ENCODE measurements around the gene RGS14.
"Not testable (repeated sequence)": the region's sequence is repeated elsewhere in the genome, so short reads cannot be mapped to it uniquely, and the experiment has no call there.

Gene RGS14

GRCh38 chr5:177336112-177336511 is 21.6 kb upstream of the RGS14 start:
- Histone ChIP-seq H3K4me1 (ENCODE audit: control insufficient read depth, insufficient read depth, low read length) (peaks cover 2% of the 10 kb centered on the region; the same call in 1 of the 2 replicates), H3K4me3 (ENCODE audit: low read length) (no peak overlapping the region), H3K27me3 (ENCODE audit: control insufficient read depth, insufficient read depth, low read length) (no peaks in the 10 kb centered on the region), H3K36me3 (ENCODE audit: control insufficient read depth, insufficient read depth, low read length) (peaks cover 41% of the 10 kb centered on the region), H3K9me3 (ENCODE audit: control insufficient read depth, insufficient read depth, low read length) (no peaks in the 10 kb centered on the region), H3K27ac (ENCODE audit: low read length) (no peak overlapping the region)
- no peak for DNase-seq (ENCODE audit: low read depth, low spot score)
- no CpG with 5 or more reads among the region's 12 CpGs for WGBS (ENCODE audit: insufficient coverage, insufficient read length)

- peaks cover 41% of the 10 kb centered on the region for H3K36me3 ChIP-seq (ENCODE audit: control insufficient read depth, insufficient read depth, low read length)
- H3K9me3 ChIP-seq (ENCODE audit: control insufficient read depth, insufficient read depth, low read length), result no peaks in the 10 kb centered on the region
- WGBS (ENCODE audit: insufficient coverage, insufficient read length), result no CpG with 5 or more reads among the region's 36 CpGs
- H3K4me1 ChIP-seq (ENCODE audit: control insufficient read depth, insufficient read depth, low read length), result peaks cover 2% of the 10 kb centered on the region; the same call in 1 of the 2 replicates
- DNase-seq (ENCODE audit: low read depth, low spot score), result no peak
- no peak overlapping the region for H3K27ac ChIP-seq (ENCODE audit: low read length)
- no peak overlapping the region for H3K4me3 ChIP-seq (ENCODE audit: low read length)
- H3K27me3 ChIP-seq (ENCODE audit: control insufficient read depth, insufficient read depth, low read length), result no peaks in the 10 kb centered on the region
These were observed 20.9 kb upstream of the RGS14 start for GRCh38 chr5:177336603-177337494.

- WGBS (ENCODE audit: insufficient coverage, insufficient read length), result no CpG with 5 or more reads among the region's 22 CpGs
- no peaks in the 10 kb centered on the region for H3K27me3 ChIP-seq (ENCODE audit: control insufficient read depth, insufficient read depth, low read length)
- peaks cover 35% of the 10 kb centered on the region for H3K36me3 ChIP-seq (ENCODE audit: control insufficient read depth, insufficient read depth, low read length)
- no peak overlapping the region for H3K27ac ChIP-seq (ENCODE audit: low read length)
- H3K4me1 ChIP-seq (ENCODE audit: control insufficient read depth, insufficient read depth, low read length), result peaks cover 2% of the 10 kb centered on the region; the same call in 1 of the 2 replicates
- DNase-seq (ENCODE audit: low read depth, low spot score), result no peak
- H3K4me3 ChIP-seq (ENCODE audit: low read length), result no peak overlapping the region
- H3K9me3 ChIP-seq (ENCODE audit: control insufficient read depth, insufficient read depth, low read length), result no peaks in the 10 kb centered on the region
These were observed 19.2 kb upstream of the RGS14 start for GRCh38 chr5:177338251-177339106.

DNA sequence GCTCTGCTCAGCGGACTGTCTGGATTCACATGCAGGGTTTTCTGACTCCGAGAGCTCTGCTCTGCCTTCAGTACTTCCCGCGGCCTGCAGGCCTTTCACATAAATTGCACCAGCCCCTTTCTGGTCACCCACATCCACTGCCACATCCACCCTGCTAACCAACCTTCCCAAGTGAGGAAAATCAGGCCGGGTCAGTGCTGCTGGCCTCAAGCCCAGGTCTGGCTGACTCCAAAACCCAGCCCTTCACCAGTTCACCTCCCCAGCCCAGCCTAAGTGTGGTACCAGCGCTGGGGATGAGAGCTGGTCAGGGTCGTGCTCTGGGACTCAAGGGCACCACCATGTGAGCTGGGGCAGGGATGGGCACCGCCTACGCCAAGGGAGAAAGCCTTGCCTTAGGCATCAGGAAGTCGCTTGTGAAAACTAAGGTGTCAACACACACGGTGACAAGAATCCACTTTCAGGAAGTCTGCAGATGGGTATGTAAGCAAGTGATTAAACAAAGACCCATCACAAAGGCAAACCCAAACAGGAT is 18.6 kb upstream of the RGS14 start:
- DNase-seq (ENCODE audit: low read depth, low spot score), result no peak
- no CpG with 5 or more reads among the region's 11 CpGs for WGBS (ENCODE audit: insufficient coverage, insufficient read length)
- Histone ChIP-seq H3K4me3 (ENCODE audit: low read length) (no peak overlapping the region), H3K27me3 (ENCODE audit: control insufficient read depth, insufficient read depth, low read length) (no peaks in the 10 kb centered on the region), H3K9me3 (ENCODE audit: control insufficient read depth, insufficient read depth, low read length) (no peaks in the 10 kb centered on the region), H3K4me1 (ENCODE audit: control insufficient read depth, insufficient read depth, low read length) (peaks cover 2% of the 10 kb centered on the region; the same call in 1 of the 2 replicates), H3K27ac (ENCODE audit: low read length) (no peak overlapping the region), H3K36me3 (ENCODE audit: control insufficient read depth, insufficient read depth, low read length) (peaks cover 29% of the 10 kb centered on the region)

DNA sequence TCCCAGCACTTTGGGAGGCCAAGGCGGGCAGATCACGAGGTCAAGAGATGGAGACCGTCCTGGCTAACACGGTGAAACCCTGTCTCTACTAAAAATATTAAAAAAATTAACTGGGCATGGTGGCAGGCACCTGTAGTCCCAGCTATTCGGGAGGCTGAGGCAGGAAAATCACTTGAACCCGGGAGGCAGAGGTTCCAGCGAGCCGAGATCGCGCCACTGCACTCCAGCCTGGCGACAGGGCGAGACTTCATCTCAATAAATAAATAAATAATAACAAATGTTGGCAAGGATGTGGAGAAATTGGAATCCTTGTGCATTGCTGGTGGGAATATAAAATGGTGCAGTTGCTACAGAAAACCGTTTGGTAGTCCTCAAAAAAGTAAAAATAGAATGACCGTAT is 14.7 kb upstream of the RGS14 start:
- not testable (repeated sequence) for H3K4me1 ChIP-seq (ENCODE audit: control insufficient read depth, insufficient read depth, low read length); H3K36me3 ChIP-seq (ENCODE audit: control insufficient read depth, insufficient read depth, low read length)
- WGBS (ENCODE audit: insufficient coverage, insufficient read length), result no CpG with 5 or more reads among the region's 14 CpGs

DNA sequence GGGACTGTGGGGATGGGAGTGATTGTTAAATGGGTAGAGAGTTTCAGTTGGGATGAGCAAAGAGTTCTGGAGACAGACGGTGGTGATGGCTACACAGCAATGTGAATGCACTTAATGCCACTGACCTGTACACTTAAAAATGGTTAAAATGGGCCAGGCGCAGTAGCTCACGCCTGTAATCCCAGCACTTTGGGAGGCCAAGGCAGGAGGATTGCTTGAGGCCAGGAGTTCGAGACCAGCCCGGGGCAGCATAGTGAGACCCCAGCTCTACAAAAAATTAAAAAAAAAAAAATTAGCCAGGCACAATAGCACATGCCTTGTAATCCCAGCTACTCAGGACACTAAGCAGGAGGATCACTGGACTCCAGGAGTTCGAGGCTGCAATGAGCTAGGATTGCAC is 13.9 kb upstream of the RGS14 start:
- H3K27ac ChIP-seq (ENCODE audit: low read length), result no peak overlapping the region
- H3K9me3 ChIP-seq (ENCODE audit: control insufficient read depth, insufficient read depth, low read length), result no peaks in the 10 kb centered on the region
- DNase-seq (ENCODE audit: low read depth, low spot score), result no peak
- no peak overlapping the region for H3K4me3 ChIP-seq (ENCODE audit: low read length)
- H3K36me3 ChIP-seq (ENCODE audit: control insufficient read depth, insufficient read depth, low read length), result peaks cover under 1% of the 10 kb centered on the region; the same call in 1 of the 2 replicates
- H3K27me3 ChIP-seq (ENCODE audit: control insufficient read depth, insufficient read depth, low read length), result no peaks in the 10 kb centered on the region
- no CpG with 5 or more reads among the region's 6 CpGs for whole genome bisulfite sequencing (ENCODE audit: insufficient coverage, insufficient read length)
- no peaks in the 10 kb centered on the region for H3K4me1 ChIP-seq (ENCODE audit: control insufficient read depth, insufficient read depth, low read length)

More for the DNA sequence above, 14.7 kb upstream of the RGS14 start:
- not testable (repeated sequence) for H3K27me3 ChIP-seq (ENCODE audit: control insufficient read depth, insufficient read depth, low read length); H3K9me3 ChIP-seq (ENCODE audit: control insufficient read depth, insufficient read depth, low read length); H3K4me3 ChIP-seq (ENCODE audit: low read length); DNase-seq (ENCODE audit: low read depth, low spot score); H3K27ac ChIP-seq (ENCODE audit: low read length)

GRCh38 chr5:177344891-177345290 is 12.8 kb upstream of the RGS14 start:
- Histone ChIP-seq H3K9me3 (ENCODE audit: control insufficient read depth, insufficient read depth, low read length) (no peaks in the 10 kb centered on the region), H3K27ac (ENCODE audit: low read length) (no peak overlapping the region), H3K4me1 (ENCODE audit: control insufficient read depth, insufficient read depth, low read length) (peaks cover under 1% of the 10 kb centered on the region; the same call in 1 of the 2 replicates), H3K27me3 (ENCODE audit: control insufficient read depth, insufficient read depth, low read length) (no peaks in the 10 kb centered on the region), H3K36me3 (ENCODE audit: control insufficient read depth, insufficient read depth, low read length) (no peaks in the 10 kb centered on the region; the same call in 1 of the 2 replicates), H3K4me3 (ENCODE audit: low read length) (no peak overlapping the region)
- DNase-seq (ENCODE audit: low read depth, low spot score), result no peak
- no CpG with 5 or more reads among the region's 6 CpGs for WGBS (ENCODE audit: insufficient coverage, insufficient read length)

- Histone ChIP-seq H3K4me1 (ENCODE audit: control insufficient read depth, insufficient read depth, low read length) (peaks cover 2% of the 10 kb centered on the region; the same call in 1 of the 2 replicates), H3K27ac (ENCODE audit: low read length) (no peak overlapping the region), H3K36me3 (ENCODE audit: control insufficient read depth, insufficient read depth, low read length) (no peaks in the 10 kb centered on the region; the same call in none of the 2 replicates), H3K4me3 (ENCODE audit: low read length) (no peak overlapping the region), H3K27me3 (ENCODE audit: control insufficient read depth, insufficient read depth, low read length) (no peaks in the 10 kb centered on the region), H3K9me3 (ENCODE audit: control insufficient read depth, insufficient read depth, low read length) (no peaks in the 10 kb centered on the region)
- DNase-seq (ENCODE audit: low read depth, low spot score), result no peak
- WGBS (ENCODE audit: insufficient coverage, insufficient read length), result no CpG with 5 or more reads among the region's 4 CpGs
These were observed 10.9 kb upstream of the RGS14 start for GRCh38 chr5:177346820-177347219.

GRCh38 chr5:177347699-177348098 is 10.0 kb upstream of the RGS14 start:
- H3K36me3 ChIP-seq (ENCODE audit: control insufficient read depth, insufficient read depth, low read length), result no peaks in the 10 kb centered on the region; the same call in none of the 2 replicates
- no peak for DNase-seq (ENCODE audit: low read depth, low spot score)
- H3K4me3 ChIP-seq (ENCODE audit: low read length), result no peak overlapping the region
- no CpG with 5 or more reads among the region's 4 CpGs for WGBS (ENCODE audit: insufficient coverage, insufficient read length)
- H3K27me3 ChIP-seq (ENCODE audit: control insufficient read depth, insufficient read depth, low read length), result no peaks in the 10 kb centered on the region
- no peaks in the 10 kb centered on the region for H3K9me3 ChIP-seq (ENCODE audit: control insufficient read depth, insufficient read depth, low read length)
- no peak overlapping the region for H3K27ac ChIP-seq (ENCODE audit: low read length)
- H3K4me1 ChIP-seq (ENCODE audit: control insufficient read depth, insufficient read depth, low read length), result peaks cover 2% of the 10 kb centered on the region; the same call in 1 of the 2 replicates

- WGBS (ENCODE audit: insufficient coverage, insufficient read length), result no CpG with 5 or more reads among the region's 3 CpGs
- Histone ChIP-seq H3K27me3 (ENCODE audit: control insufficient read depth, insufficient read depth, low read length) (no peaks in the 10 kb centered on the region), H3K4me3 (ENCODE audit: low read length) (no peak overlapping the region), H3K27ac (ENCODE audit: low read length) (no peak overlapping the region), H3K4me1 (ENCODE audit: control insufficient read depth, insufficient read depth, low read length) (peaks cover 2% of the 10 kb centered on the region; the same call in 1 of the 2 replicates), H3K36me3 (ENCODE audit: control insufficient read depth, insufficient read depth, low read length) (no peaks in the 10 kb centered on the region; the same call in 1 of the 2 replicates), H3K9me3 (ENCODE audit: control insufficient read depth, insufficient read depth, low read length) (no peaks in the 10 kb centered on the region)
- no peak for DNase-seq (ENCODE audit: low read depth, low spot score)
These were observed 8.4 kb upstream of the RGS14 start for GRCh38 chr5:177349362-177349647.

Measured in iPS DF 6.9 (cell line).